ENCODE measurements around the gene ZFAND2B. TPM values are rescaled to one million over a fixed set of nuclear protein-coding genes. Genes with fewer than 3 reads are reported as not detected.

The ZFAND2B gene
- polyA plus RNA-seq, 1 donor from 2014 or later, result 73.6 TPM

- Histone ChIP-seq H4K20me1 (ENCODE audit: insufficient read depth) (no peaks in the 10 kb centered on the region), H3K36me3 (ENCODE audit: insufficient read depth, low read length) (peaks cover 8% of the 10 kb centered on the region)
These were observed 42.2 kb downstream of the ZFAND2B start for GRCh38 chr2:219248845-219249202.

GRCh38 chr2:219249203-219249980 is 42.8 kb downstream of the ZFAND2B start:
- no peak overlapping the region for H2AFZ ChIP-seq (ENCODE audit: low read depth, low read length)
- H3K27me3 ChIP-seq (ENCODE audit: insufficient read depth, low read depth, low read length), result peaks cover 31% of the 10 kb centered on the region
- no peaks in the 10 kb centered on the region for H4K20me1 ChIP-seq (ENCODE audit: insufficient read depth)
- no peaks in the 10 kb centered on the region for H3F3A ChIP-seq (ENCODE audit: insufficient read depth, low read length, poor library complexity, severe bottlenecking)
- no peaks in the 10 kb centered on the region for H3K9me2 ChIP-seq (ENCODE audit: insufficient read depth, low read length)
- H3K9me3 ChIP-seq (ENCODE audit: low read length), result no peaks in the 10 kb centered on the region
- H3K9ac ChIP-seq (ENCODE audit: low read length), result no peak overlapping the region
- peaks cover 8% of the 10 kb centered on the region for H3K36me3 ChIP-seq (ENCODE audit: insufficient read depth, low read length)
- H3K4me3 ChIP-seq (ENCODE audit: low read length), result no peak overlapping the region
- H3K79me2 ChIP-seq (replicated peaks; ENCODE audit: insufficient read depth, low read length), result peaks cover 12% of the 10 kb centered on the region
- no peak overlapping the region for H3K27ac ChIP-seq (ENCODE audit: low read length)
- no peak overlapping the region for H3K4me2 ChIP-seq (ENCODE audit: low read length)
- no peak for TF ChIP-seq EP300 (conservative IDR thresholded peaks at IDR 0.05; ENCODE audit: poor library complexity, severe bottlenecking)
- no peak for TF ChIP-seq SMC3 (conservative IDR thresholded peaks at IDR 0.05; ENCODE audit: poor library complexity)
- TF ChIP-seq CTCF (IDR thresholded peaks at IDR 0.05; ENCODE audit: poor library complexity, severe bottlenecking), result no peak
- TF ChIP-seq POLR2AphosphoS5 (IDR thresholded peaks at IDR 0.05), result no peak
- TF ChIP-seq MXI1 (conservative IDR thresholded peaks at IDR 0.05; ENCODE audit: poor library complexity, severe bottlenecking), result no peak
- TF ChIP-seq EZH2 (IDR thresholded peaks at IDR 0.05; ENCODE audit: borderline replicate concordance, insufficient read depth, low read length, poor library complexity, severe bottlenecking), result no peak
- no peak for TF ChIP-seq RAD21 (conservative IDR thresholded peaks at IDR 0.05)
- TF ChIP-seq TAF1 (IDR thresholded peaks at IDR 0.05; ENCODE audit: low read depth), result no peak

More at GRCh38 chr2:219248845-219249202, 42.2 kb downstream of the ZFAND2B start:
- H3K9me2 ChIP-seq (ENCODE audit: insufficient read depth, low read length), result no peaks in the 10 kb centered on the region
- H3K4me2 ChIP-seq (ENCODE audit: low read length), result no peak overlapping the region
- H3F3A ChIP-seq (ENCODE audit: insufficient read depth, low read length, poor library complexity, severe bottlenecking), result no peaks in the 10 kb centered on the region
- H3K27ac ChIP-seq (ENCODE audit: low read length), result no peak overlapping the region
- no peak for TF ChIP-seq EZH2 (IDR thresholded peaks at IDR 0.05; ENCODE audit: borderline replicate concordance, insufficient read depth, low read length, poor library complexity, severe bottlenecking)
- no peak for TF ChIP-seq TAF1 (IDR thresholded peaks at IDR 0.05; ENCODE audit: low read depth)
- no peak for TF ChIP-seq POLR2AphosphoS5 (IDR thresholded peaks at IDR 0.05)
- no peak for TF ChIP-seq RAD21 (conservative IDR thresholded peaks at IDR 0.05)
- TF ChIP-seq SMC3 (conservative IDR thresholded peaks at IDR 0.05; ENCODE audit: poor library complexity), result no peak
- TF ChIP-seq MXI1 (conservative IDR thresholded peaks at IDR 0.05; ENCODE audit: poor library complexity, severe bottlenecking), result no peak
- no peak for TF ChIP-seq CTCF (IDR thresholded peaks at IDR 0.05; ENCODE audit: poor library complexity, severe bottlenecking)
- TF ChIP-seq REST (IDR thresholded peaks at IDR 0.05; ENCODE audit: borderline replicate concordance), result no peak
- no peak overlapping the region for H3K4me3 ChIP-seq (ENCODE audit: low read length)
- peaks cover 25% of the 10 kb centered on the region for H3K27me3 ChIP-seq (ENCODE audit: insufficient read depth, low read depth, low read length)
- peaks cover 12% of the 10 kb centered on the region for H3K79me2 ChIP-seq (replicated peaks; ENCODE audit: insufficient read depth, low read length)
- H2AFZ ChIP-seq (ENCODE audit: low read depth, low read length), result no peak overlapping the region
- no peaks in the 10 kb centered on the region for H3K9me3 ChIP-seq (ENCODE audit: low read length)
- H3K9ac ChIP-seq (ENCODE audit: low read length), result no peak overlapping the region
